GM12872 (cell line): ENCODE results near the gene BCL2L15.

Source experiments
- CTCF ChIP-seq: IDR thresholded peaks from 3 replicates; pipeline ENCODE4 v1.5.1; 2011; ENCODE audit warnings: low read depth, mild to moderate bottlenecking, low read length, moderate library complexity; ENCODE audit not compliant: insufficient read depth

Gene BCL2L15

GRCh38 chr1:113904674-113905434 is 17.5 kb upstream of the BCL2L15 start, which contains the start of the genes AP4B1 and DCLRE1B:
AP4B1 (minus strand) TSS chr1:113904799; CDS start chr1:113904717, 82 bp downstream.
DCLRE1B (plus strand) TSS chr1:113905326; CDS start chr1:113905587, 261 bp downstream.
- TF ChIP-seq CTCF: peak; percentile 69

GRCh38 chr1:113904293-113904673 is 16.9 kb upstream of the BCL2L15 start:
- TF ChIP-seq CTCF: no peak

- TF ChIP-seq CTCF: no peak
These were observed 16.3 kb upstream of the BCL2L15 start for GRCh38 chr1:113903501-113904292.

GRCh38 chr1:113901191-113901590 is 13.8 kb upstream of the BCL2L15 start:
- no peak for TF ChIP-seq CTCF

GRCh38 chr1:113899111-113899510 is 11.7 kb upstream of the BCL2L15 start:
- TF ChIP-seq CTCF: no peak

- TF ChIP-seq CTCF: no peak
These were observed 10.9 kb upstream of the BCL2L15 start for GRCh38 chr1:113898241-113898814.

GRCh38 chr1:113895961-113896360 is 8.6 kb upstream of the BCL2L15 start:
- TF ChIP-seq CTCF: no peak
